GM19023 (cell line): Measurements from ENCODE around the gene SLC14A1.

Experiments used
- ATAC-seq: cut with Tn5 transposase; IDR thresholded peaks from one replicate; pipeline ENCODE4 v1.9.1; 2021; ENCODE audit warnings: mild to moderate bottlenecking, moderate library complexity; ENCODE audit not compliant: unreplicated experiment

SLC14A1 gene

DNA sequence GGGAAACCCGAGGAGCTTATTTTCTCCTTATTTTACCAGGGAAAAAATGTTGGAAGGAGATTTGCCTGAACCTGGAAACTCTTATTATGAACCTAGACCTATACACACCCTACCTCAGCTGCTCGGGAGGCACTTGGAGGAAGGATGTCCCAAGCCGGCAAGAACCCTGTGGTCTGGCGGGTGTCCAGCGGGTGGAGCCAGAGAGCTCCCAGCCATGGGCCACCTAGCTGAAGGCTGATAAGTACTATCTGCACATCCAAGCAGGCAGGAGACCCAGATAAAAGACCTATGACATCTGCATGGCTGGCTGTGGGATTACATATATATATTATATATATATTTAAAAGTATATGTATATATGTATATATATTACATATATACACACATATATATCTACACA is 1.1 kb upstream of the SLC14A1 start:
- peak; percentile 79 for ATAC-seq

DNA sequence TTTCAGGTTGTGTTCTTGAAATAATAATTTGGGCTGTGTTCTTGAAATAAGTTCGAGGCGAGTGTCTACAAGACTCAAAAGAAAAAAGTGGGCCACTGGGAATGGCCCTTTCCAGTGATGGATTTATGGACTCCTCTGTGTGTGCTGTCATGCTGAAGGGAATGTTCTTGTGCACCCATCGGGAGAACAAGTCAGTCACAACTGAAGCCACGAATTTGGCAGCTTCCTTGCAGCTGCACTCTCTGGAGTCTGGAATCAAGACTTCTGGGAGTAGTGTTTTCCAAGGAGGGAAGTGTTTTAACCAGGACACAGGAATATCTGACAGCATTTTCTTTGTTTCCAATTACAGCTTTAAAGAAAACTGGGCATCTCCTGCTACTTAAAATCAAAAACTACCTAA is 620 bp downstream of the SLC14A1 start:
- ATAC-seq = no peak

GRCh38 chr18:45725336-45725735 is 1.4 kb downstream of the SLC14A1 start:
- no peak for ATAC-seq

GRCh38 chr18:45726603-45727002 is 2.6 kb downstream of the SLC14A1 start:
- no peak for ATAC-seq

DNA sequence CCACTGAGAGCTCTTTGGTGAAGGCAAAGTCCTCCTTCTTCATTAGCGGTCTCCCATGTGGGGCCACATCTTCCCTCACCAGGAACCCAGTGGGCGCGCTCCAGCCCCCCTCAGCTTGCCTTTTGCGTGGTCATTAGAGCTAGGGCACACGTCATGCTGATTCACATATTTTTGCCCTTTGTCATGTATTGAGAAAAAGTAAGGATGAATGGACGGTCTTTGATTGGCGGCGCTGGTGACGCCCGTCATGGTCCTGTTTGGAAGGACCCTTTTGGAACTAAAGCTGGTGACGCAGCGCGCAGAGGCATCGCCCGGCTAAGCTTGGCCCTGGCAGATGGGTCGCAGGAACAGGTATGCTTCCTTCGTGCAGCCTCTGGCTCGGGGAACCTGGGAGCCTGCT is 3.1 kb downstream of the SLC14A1 start:
- no peak for ATAC-seq

DNA sequence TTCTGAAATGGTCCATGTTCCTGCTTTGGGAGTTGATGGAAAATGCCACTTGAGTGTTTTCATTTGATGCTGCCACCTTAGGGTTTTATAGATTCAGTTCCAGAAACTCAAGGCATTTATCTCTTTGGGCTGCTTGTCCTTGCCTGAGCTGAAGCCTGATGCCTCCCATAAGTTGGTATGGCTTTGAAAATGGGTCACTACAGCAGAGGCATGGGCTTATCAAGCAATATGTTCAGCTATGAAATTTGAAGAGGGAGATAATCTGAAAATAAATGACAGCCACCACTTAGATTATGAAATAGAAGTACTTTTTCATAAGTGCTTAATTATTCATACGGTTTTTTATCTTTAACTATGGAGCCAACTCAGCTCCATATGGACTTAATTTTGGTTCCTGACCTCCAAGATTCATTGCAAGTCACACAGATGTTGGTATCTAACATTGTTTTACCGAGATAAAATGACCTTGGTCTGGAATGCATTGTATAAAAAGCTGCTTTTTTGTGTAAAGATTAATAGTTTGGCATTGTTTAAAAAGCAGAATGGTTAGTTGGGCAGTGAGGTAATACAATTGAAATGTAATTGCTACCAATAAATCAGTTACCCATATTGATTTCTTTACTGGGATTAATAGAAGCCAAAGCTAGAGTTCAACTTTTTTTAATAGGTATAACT is 4.5 kb downstream of the SLC14A1 start:
- ATAC-seq = no peak

DNA sequence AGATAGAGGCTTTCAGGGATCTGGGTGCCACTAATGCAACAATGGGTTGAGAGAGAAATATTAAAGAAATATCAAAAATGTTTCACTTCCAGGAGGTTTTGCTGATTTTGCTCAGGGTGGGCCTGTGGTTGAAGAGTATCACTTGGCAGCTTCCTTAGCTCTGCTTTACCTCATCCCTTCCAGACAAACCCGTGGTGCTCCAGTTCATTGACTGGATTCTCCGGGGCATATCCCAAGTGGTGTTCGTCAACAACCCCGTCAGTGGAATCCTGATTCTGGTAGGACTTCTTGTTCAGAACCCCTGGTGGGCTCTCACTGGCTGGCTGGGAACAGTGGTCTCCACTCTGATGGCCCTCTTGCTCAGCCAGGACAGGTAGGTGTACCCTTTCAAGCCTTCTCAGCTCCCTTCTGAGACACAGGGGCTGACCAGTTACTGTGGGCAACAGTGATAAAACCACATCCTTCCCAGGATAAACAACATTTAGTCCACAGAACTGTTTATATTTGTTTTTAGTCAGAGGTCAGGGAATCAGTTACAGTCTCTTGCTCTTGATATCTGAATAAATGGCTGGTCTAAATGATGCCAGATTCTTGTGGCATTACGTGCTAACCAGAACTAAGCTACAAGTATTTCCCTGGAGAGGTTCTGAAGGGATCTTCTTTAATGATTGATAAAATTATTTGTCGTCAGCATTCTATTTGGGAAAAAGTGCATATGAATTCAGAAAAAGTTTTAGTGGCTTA is 7.0 kb downstream of the SLC14A1 start:
- no peak for ATAC-seq

DNA sequence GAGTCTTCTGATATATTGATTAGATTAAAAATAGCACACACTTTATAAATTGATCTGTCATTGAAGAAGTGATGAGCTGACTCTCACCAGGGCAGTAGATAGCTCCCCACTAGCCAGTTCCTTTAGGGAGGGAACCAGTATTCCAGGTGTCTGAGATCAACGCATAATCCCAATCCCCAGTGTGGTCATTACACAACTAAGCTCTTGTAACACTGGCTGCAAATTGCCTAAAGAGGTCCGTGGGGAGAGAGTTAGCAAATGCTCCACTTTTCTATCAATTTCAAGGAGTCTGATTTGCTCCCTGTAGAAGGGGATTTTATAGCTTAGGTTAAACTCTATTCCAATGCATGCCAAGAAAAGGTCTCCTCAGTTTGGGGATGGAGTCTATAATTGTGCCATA is 7.7 kb downstream of the SLC14A1 start:
- no peak for ATAC-seq

DNA sequence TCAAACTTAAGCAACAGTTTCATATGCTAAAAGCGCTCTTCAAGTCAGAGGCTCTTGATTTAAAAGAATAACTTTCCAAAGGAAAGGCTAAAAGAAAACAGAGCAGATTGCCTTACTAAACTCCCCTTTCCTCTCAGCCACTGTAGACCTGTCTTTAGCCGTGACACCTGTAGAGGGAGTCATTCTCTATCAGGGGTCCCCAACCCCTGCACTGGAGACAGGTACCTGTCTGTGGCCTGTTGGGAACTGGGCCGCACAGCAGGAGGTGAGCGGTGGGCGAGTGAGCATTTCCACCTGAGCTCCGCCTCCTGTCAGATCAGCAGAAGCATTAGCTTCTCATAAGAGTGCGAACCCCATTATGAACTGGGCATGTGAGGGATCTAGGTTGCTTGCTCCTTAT is 9.6 kb downstream of the SLC14A1 start:
- no peak for ATAC-seq

GRCh38 chr18:45734505-45734904 is 10.5 kb downstream of the SLC14A1 start:
- ATAC-seq = no peak

DNA sequence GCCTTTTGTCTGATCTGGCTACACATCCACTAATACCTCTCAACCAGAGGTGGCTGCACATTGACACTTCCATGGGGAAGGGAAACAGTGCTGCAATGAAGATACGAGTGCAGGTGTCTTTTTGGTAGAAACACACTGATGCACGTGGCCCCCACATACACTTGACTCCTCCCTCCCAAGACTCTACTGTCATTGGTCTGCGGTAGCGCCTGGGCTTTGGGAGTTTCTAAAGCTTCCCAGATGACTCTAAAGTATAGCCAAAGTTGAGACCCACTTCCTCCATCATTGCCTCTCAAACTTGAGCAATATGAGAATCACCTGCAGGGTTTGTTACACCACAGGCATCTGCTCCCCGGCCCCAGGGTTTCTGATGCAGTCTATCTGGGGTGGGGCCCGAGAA is 11.0 kb downstream of the SLC14A1 start:
- no peak for ATAC-seq

DNA sequence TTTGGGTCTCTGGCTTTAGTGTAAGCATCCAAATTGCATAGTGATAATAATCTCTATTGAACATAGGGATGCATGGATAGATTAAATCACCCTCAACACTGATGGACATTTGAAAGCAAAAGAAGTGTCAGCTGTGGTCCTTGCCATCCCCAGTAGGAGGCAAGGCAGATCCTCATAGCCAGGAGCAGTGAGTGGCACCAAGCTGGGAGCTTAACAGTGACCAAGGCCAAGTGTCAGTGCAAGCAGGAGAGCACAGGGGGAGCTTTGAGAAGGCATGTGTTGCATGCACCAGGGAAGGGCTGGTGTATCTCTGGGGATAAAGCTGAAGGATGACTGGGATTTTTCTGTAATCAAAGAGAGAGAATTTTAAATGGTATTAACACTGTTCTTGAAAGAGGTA is 14.7 kb downstream of the SLC14A1 start:
- ATAC-seq = no peak

DNA sequence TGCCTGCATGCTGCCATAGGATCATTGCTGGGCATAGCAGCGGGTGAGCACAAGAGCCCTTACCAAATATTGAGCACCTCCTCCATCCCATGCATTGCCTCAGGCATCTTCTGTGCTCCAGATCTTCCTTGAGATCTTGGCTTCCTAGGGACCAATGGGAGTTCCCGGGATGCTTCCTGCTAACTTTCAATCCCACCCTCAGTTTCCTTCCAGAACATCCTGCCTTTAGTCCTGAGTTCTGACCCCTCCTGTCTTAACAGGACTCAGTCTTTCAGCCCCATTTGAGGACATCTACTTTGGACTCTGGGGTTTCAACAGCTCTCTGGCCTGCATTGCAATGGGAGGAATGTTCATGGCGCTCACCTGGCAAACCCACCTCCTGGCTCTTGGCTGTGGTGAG is 15.3 kb downstream of the SLC14A1 start:
- ATAC-seq = no peak

DNA sequence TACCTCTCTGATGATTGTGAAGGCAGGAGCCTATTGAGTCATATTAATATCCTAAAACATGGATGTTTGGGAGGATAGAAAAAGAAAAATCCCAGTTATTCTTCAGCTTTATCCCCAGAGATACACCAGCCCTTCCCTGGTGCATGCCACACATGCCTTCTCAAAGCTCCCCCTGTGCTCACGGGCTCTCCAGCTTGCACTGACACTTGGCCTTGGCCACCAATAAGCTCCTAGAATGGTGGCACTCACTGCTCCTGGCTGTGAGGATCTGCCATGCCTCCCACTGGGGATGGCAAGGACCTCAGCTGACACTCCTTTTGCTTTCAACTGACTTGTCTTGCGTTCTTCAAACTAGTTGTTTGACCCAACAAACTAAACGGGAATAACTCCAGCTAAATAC is 15.9 kb downstream of the SLC14A1 start:
- ATAC-seq = no peak

GRCh38 chr18:45741056-45741455 is 17.1 kb downstream of the SLC14A1 start:
- ATAC-seq = no peak

DNA sequence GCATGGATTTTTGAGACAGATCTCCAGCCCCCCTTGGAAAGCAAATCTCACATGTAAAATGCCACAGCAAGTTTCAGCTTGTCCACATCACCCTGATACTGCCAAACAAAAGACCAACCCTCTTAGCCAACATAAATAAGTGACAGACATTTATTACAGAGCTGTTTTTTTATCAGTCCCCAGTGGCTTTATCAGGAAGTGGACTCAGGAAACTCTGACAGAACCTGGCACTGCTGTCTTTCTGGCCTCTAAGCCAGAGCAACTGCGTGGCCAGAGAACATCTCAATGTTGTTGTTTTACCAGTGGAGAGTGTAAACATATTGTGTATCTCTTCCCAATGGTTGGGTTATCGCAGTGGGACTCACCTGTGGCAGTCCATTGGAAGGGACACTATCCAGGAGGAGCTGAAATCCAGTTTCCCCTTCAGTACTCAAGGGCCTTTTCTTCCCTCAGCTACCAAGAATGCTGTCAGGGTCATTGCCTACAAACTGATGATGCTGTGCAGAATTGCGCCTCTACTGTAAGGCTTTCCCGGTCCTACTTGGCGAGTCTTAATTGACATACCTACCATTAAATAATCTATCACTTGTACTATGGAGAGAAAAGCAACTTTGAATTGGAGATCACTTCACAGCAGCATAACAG is 22.0 kb downstream of the SLC14A1 start:
- no peak for ATAC-seq

- no peak for ATAC-seq
Measured at GRCh38 chr18:45748501-45748900, 24.5 kb downstream of the SLC14A1 start.

DNA sequence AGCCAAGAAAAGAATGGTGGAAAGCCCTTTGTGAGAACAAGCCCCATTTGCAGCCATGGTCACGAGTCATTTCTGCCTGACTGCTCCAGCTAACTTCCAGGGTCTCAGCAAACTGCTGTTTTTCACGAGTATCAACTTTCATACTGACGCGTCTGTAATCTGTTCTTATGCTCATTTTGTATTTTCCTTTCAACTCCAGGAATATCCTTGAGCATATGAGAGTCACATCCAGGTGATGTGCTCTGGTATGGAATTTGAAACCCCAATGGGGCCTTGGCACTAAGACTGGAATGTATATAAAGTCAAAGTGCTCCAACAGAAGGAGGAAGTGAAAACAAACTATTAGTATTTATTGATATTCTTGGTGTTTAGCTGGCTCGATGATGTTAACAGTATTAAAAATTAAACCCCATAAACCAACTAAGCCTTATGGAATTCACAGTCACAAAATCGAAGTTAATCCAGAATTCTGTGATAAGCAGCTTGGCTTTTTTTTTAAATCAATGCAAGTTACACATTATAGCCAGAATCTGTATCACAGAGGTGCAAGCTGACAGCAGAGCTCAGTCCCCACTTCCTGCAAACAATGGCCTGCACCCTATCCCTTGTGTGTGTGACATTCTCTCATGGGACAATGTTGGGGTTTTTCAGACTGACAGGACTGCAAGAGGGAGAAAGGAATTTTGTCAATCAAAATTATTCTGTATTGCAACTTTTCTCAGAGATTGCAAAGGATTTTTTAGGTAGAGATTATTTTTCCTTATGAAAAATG is 26.1 kb downstream of the SLC14A1 start:
- ATAC-seq = no peak

GRCh38 chr18:45751766-45752165 is 27.8 kb downstream of the SLC14A1 start:
- no peak for ATAC-seq

GRCh38 chr18:45752681-45753080 is 28.7 kb downstream of the SLC14A1 start:
- ATAC-seq = no peak

- no peak for ATAC-seq
Measured at GRCh38 chr18:45753286-45753685, 29.3 kb downstream of the SLC14A1 start.
